GM19438 (cell line): Measurements from ENCODE around the gene ZNF771.

Source experiments
- ATAC-seq: cut with Tn5 transposase; IDR thresholded peaks from one replicate; pipeline ENCODE4 v1.9.1; 2021; ENCODE audit warnings: low read depth; ENCODE audit not compliant: unreplicated experiment

ZNF771 gene

GRCh38 chr16:30397776-30398660, 9.4 kb upstream of the ZNF771 start:
- ATAC-seq = no peak

GRCh38 chr16:30398661-30399434, 8.6 kb upstream of the ZNF771 start:
- ATAC-seq = no peak

- no peak for ATAC-seq
Measured at GRCh38 chr16:30399435-30400186, 7.8 kb upstream of the ZNF771 start.

- ATAC-seq = no peak
Measured at GRCh38 chr16:30401768-30402425, 5.5 kb upstream of the ZNF771 start.

- no peak for ATAC-seq
Measured at GRCh38 chr16:30406795-30407101, 658 bp upstream of the ZNF771 start.

GRCh38 chr16:30407804-30408534, 563 bp downstream of the ZNF771 start:
- peak; percentile 6 for ATAC-seq

GRCh38 chr16:30409125-30410060, 2.0 kb downstream of the ZNF771 start:
- ATAC-seq = no peak

GRCh38 chr16:30413112-30413806, 5.9 kb downstream of the ZNF771 start:
- ATAC-seq = no peak

- ATAC-seq = no peak
Measured at GRCh38 chr16:30414159-30414558, 6.8 kb downstream of the ZNF771 start.

GRCh38 chr16:30416047-30416603, 8.7 kb downstream of the ZNF771 start:
- ATAC-seq = no peak

- ATAC-seq = no peak
Measured at GRCh38 chr16:30416624-30417528, 9.5 kb downstream of the ZNF771 start.

GRCh38 chr16:30417529-30418349, 10.3 kb downstream of the ZNF771 start:
- peak; percentile 77 for ATAC-seq

- no peak for ATAC-seq
Measured at GRCh38 chr16:30418350-30419181, 11.2 kb downstream of the ZNF771 start.

GRCh38 chr16:30421010-30421409, 13.6 kb downstream of the ZNF771 start:
- ATAC-seq = no peak

- no peak for ATAC-seq
Measured at GRCh38 chr16:30428055-30428454, 20.6 kb downstream of the ZNF771 start.

- no peak for ATAC-seq
Measured at GRCh38 chr16:30429418-30429677, 21.9 kb downstream of the ZNF771 start.
